CD4-positive, alpha-beta T cell treated with Interleukin-6 for 4 hours (primary cell): ENCODE data around the gene TACC2.
"Not testable (repeated sequence)": the region's sequence is repeated elsewhere in the genome, so short reads cannot be mapped to it uniquely, and the experiment has no call there.

Experiments
- DNase-seq: peaks from one replicate; pipeline ENCODE4 v3.0.0-alpha.2; 2020; ENCODE audit warnings: mixed read lengths

The TACC2 gene

GRCh38 chr10:121990015-121990677, 1.2 kb downstream of the TACC2 start:
- DNase-seq = no peak

GRCh38 chr10:121991727-121992126, 2.8 kb downstream of the TACC2 start:
- DNase-seq = not testable (repeated sequence)

GRCh38 chr10:121994429-121994941, 5.5 kb downstream of the TACC2 start:
- no peak for DNase-seq

GRCh38 chr10:121998462-121998861, 9.5 kb downstream of the TACC2 start:
- no peak for DNase-seq

GRCh38 chr10:121999301-121999700, 10.3 kb downstream of the TACC2 start:
- DNase-seq = no peak

GRCh38 chr10:122001698-122002097, 12.7 kb downstream of the TACC2 start:
- no peak for DNase-seq

- no peak for DNase-seq
These were observed 18.5 kb downstream of the TACC2 start for GRCh38 chr10:122007415-122007814.

- DNase-seq = no peak
These were observed 21.6 kb downstream of the TACC2 start for GRCh38 chr10:122010405-122011050.

GRCh38 chr10:122012731-122013130, 23.8 kb downstream of the TACC2 start:
- no peak for DNase-seq

- DNase-seq = no peak
These were observed 24.4 kb downstream of the TACC2 start for GRCh38 chr10:122013311-122013780.

- DNase-seq = no peak
These were observed 25.8 kb downstream of the TACC2 start for GRCh38 chr10:122014652-122015248.

GRCh38 chr10:122017926-122018325, 29.0 kb downstream of the TACC2 start:
- not testable (repeated sequence) for DNase-seq

- no peak for DNase-seq
These were observed 29.5 kb downstream of the TACC2 start for GRCh38 chr10:122018491-122018890.

- no peak for DNase-seq
These were observed 30.0 kb downstream of the TACC2 start for GRCh38 chr10:122018951-122019413.

- DNase-seq = no peak
These were observed 30.5 kb downstream of the TACC2 start for GRCh38 chr10:122019414-122019975.

GRCh38 chr10:122020226-122020625, 31.3 kb downstream of the TACC2 start:
- DNase-seq = no peak

GRCh38 chr10:122021379-122021778, 32.4 kb downstream of the TACC2 start:
- no peak for DNase-seq

GRCh38 chr10:122021828-122022227, 32.9 kb downstream of the TACC2 start:
- DNase-seq = no peak

- no peak for DNase-seq
These were observed 33.3 kb downstream of the TACC2 start for GRCh38 chr10:122022276-122022675.

- DNase-seq = not testable (repeated sequence)
These were observed 34.3 kb downstream of the TACC2 start for GRCh38 chr10:122023257-122023656.

GRCh38 chr10:122029499-122030199, 40.7 kb downstream of the TACC2 start:
- no peak for DNase-seq

GRCh38 chr10:122030200-122030552, 41.2 kb downstream of the TACC2 start:
- DNase-seq = no peak
